Panc1 (cell line): ENCODE data around the gene PRKACB. TPM values are rescaled to one million over a fixed set of nuclear protein-coding genes. Genes with fewer than 3 reads are reported as not detected.

ENCODE experiments used
- ATAC-seq: fragments of 200-7000 bp; cut with Tn5 transposase; 2 replicates; pipeline ENCODE4 v1.9.1; 2020; ENCODE audit warnings: mild to moderate bottlenecking, moderate library complexity
- BruUV-seq: library from RNA; stranded (reverse); fragments of 400-500 nt; replicated peaks from 2 replicates; lab custom pipeline; 2021; lab: Mats Ljungman, UMichigan
- CTCF ChIA-PET: fragments of 300-600 bp; sonication (Branson Sonifier 250); formaldehyde crosslinking; loops from one replicate; lab custom pipeline; 2022; ENCODE audit warnings: antibody characterized with exemption; lab: Charles Lee
- POLR2A ChIA-PET: fragments of 300-600 bp; sonication (Branson Sonifier 250); formaldehyde crosslinking; loops from one replicate; lab custom pipeline; 2022; ENCODE audit warnings: antibody characterized with exemption; lab: Charles Lee
- DNase-seq: peaks from one replicate; pipeline ENCODE4 v3.0.0-alpha.2; 2010; ENCODE audit warnings: low read depth, low spot score
- H3K27ac ChIP-seq: 2 replicates; pipeline ENCODE4 v1.5.1; 2011; ENCODE audit warnings: mild to moderate bottlenecking, low read length, inconsistent platforms
- H3K27me3 ChIP-seq: fragments of 200-500 bp; sonication (Bioruptor generic); 2 replicates; pipeline ENCODE4 v1.6.0; 2014; ENCODE audit warnings: low read length, inconsistent platforms; ENCODE audit not compliant: control insufficient read depth, insufficient read depth
- H3K36me3 ChIP-seq: fragments of 200-500 bp; sonication (Bioruptor generic); 2 replicates; pipeline ENCODE4 v1.5.1; 2014; ENCODE audit warnings: inconsistent platforms, mild to moderate bottlenecking, low read length, moderate library complexity; ENCODE audit not compliant: control insufficient read depth, insufficient read depth
- H3K4me1 ChIP-seq: 2 replicates; pipeline ENCODE4 v1.5.1; 2011; ENCODE audit warnings: inconsistent platforms, mild to moderate bottlenecking, low read length, moderate library complexity; ENCODE audit not compliant: control insufficient read depth, insufficient read depth
- H3K4me3 ChIP-seq, 2 experiments: 2 replicates each; pipeline ENCODE4 v1.5.1; 2011 to 2012; ENCODE audit warnings: low read depth in 2 of 2, low read length in 2 of 2, mild to moderate bottlenecking in 2 of 2, inconsistent platforms in 1 of 2, moderate library complexity in 1 of 2
- H3K9me3 ChIP-seq: fragments of 200-500 bp; sonication (Bioruptor generic); 2 replicates; pipeline ENCODE4 v1.5.1; 2014; ENCODE audit warnings: low read depth, mild to moderate bottlenecking, inconsistent platforms, low read length, moderate library complexity; ENCODE audit not compliant: control insufficient read depth, insufficient read depth
- CTCF ChIP-seq: fragments of 450-650 bp; IDR thresholded peaks from 2 replicates; pipeline ENCODE4 v1.5.1; 2017; ENCODE audit warnings: mild to moderate bottlenecking
- POLR2AphosphoS5 ChIP-seq: IDR thresholded peaks from 2 replicates; pipeline ENCODE4 v1.6.1; 2012; ENCODE audit warnings: mild to moderate bottlenecking, low read depth, low read length, moderate library complexity
- REST ChIP-seq, 2 experiments: IDR thresholded peaks; 2 replicates each; pipeline ENCODE4 v1.6.1; 2011 to 2012; ENCODE audit warnings: low read depth in 2 of 2, control low read depth in 1 of 2, low read length in 1 of 2, mild to moderate bottlenecking in 1 of 2, moderate library complexity in 1 of 2; ENCODE audit not compliant: insufficient read depth in 1 of 2
- SIN3A ChIP-seq: IDR thresholded peaks from 2 replicates; pipeline ENCODE4 v1.6.1; 2012; ENCODE audit warnings: low read depth, mild to moderate bottlenecking, low read length, moderate library complexity, borderline replicate concordance; ENCODE audit not compliant: insufficient read depth
- TCF7L2 ChIP-seq: IDR thresholded peaks from 2 replicates; pipeline ENCODE4 v1.6.1; 2011; ENCODE audit warnings: mild to moderate bottlenecking, low read depth, low read length, inconsistent platforms
- in situ Hi-C: cut with HindIII; loops from 2 replicates; pipeline ENCODE4 v1.10.0; 2016; ENCODE audit warnings: low sequenced_read_pairs, low pct_unique_long_range_greater_than_20kb
- intact Hi-C: fragments of 100-400 bp; cut with micrococcal nuclease; formaldehyde crosslinking; loops from one replicate; pipeline ENCODE4 v1.10.0; 2022; ENCODE audit not compliant: unreplicated experiment
- total RNA-seq: library from RNA; stranded (reverse); gene quantifications from one replicate; pipeline ENCODE4 v1.2.1, GENCODE V29; 2021; ENCODE audit not compliant: unreplicated experiment

PRKACB gene
- total RNA-seq, 1 experiment from 2014 or later: 54.9 TPM

- peaks cover 53% of the 10 kb centered on the region for H3K9me3 ChIP-seq
- H3K27me3 ChIP-seq: no peaks in the 10 kb centered on the region
- H3K4me1 ChIP-seq: no peaks in the 10 kb centered on the region
- H3K27ac ChIP-seq: no peak overlapping the region
- ATAC-seq (no peak), DNase-seq (no peak)
- BruUV-seq: no TSS peak
- intact Hi-C loops (no loop called here), in situ Hi-C loops (no loop called here)
- no peak overlapping the region for H3K4me3 ChIP-seq
- no peak for TF ChIP-seq POLR2AphosphoS5
- no peak for TF ChIP-seq SIN3A
- no peak for TF ChIP-seq TCF7L2
- TF ChIP-seq CTCF: no peak
- no peak for TF ChIP-seq REST (IDR thresholded peaks at IDR 0.05; ENCODE audit: insufficient read depth in 1 of 2, low read depth in 2 of 2, low read length in 1 of 2)
- ChIA-PET POLR2A (interaction anchor here (1.0 kb wide), 1 partner anchor 103 kb away, joined by 3 read pairs; no protein-coding TSS in a partner anchor), CTCF (no interaction called here)
- no peaks in the 10 kb centered on the region; the same call in 1 of the 2 replicates for H3K36me3 ChIP-seq
Observed at GRCh38 chr1:84190455-84190854, 46.4 kb downstream of the PRKACB start.

GRCh38 chr1:84192681-84193080 lies 48.6 kb downstream of the PRKACB start:
- Histone ChIP-seq H3K4me3 (no peak overlapping the region), H3K9me3 (peaks cover 53% of the 10 kb centered on the region), H3K27me3 (no peaks in the 10 kb centered on the region), H3K36me3 (no peaks in the 10 kb centered on the region; the same call in 1 of the 2 replicates), H3K27ac (no peak overlapping the region), H3K4me1 (no peaks in the 10 kb centered on the region)
- no peak for DNase-seq
- CTCF ChIA-PET: no interaction called here
- POLR2A ChIA-PET: no interaction called here
- no peak for ATAC-seq
- in situ Hi-C loops (no loop called here), intact Hi-C loops (no loop called here)
- BruUV-seq: no TSS peak
- no peak for TF ChIP-seq SIN3A
- TF ChIP-seq TCF7L2: no peak
- TF ChIP-seq CTCF: no peak
- no peak for TF ChIP-seq POLR2AphosphoS5
- no peak for TF ChIP-seq REST (IDR thresholded peaks at IDR 0.05; ENCODE audit: insufficient read depth in 1 of 2, low read depth in 2 of 2, low read length in 1 of 2)
